Upper lobe of left lung (tissue), 6 donors: ENCODE data around the gene TCL1B. TPM values are rescaled to one million over a fixed set of nuclear protein-coding genes. Genes with fewer than 3 reads are reported as not detected.
A peak's percentile ranks its signal among the peaks of the same experiment; 100 is the strongest.

Experiments
- ATAC-seq, 2 donors: fragments of 200-7000 bp; cut with Tn5 transposase; one replicate each; pipeline ENCODE4 v1.9.1; 2022; ENCODE audit warnings: mild to moderate bottlenecking in 2 of 2, moderate library complexity in 2 of 2; ENCODE audit not compliant: low FRiP score in 2 of 2
- DNase-seq, 2 donors: peaks; one replicate each; pipeline ENCODE4 v3.0.0-alpha.2; 2019 to 2020
- H3K27ac ChIP-seq, 4 donors: fragments of 200-600 bp; sonication (generic); one replicate each; pipeline ENCODE4 v1.5.1; 2016 to 2019
- H3K27me3 ChIP-seq, 4 donors: fragments of 200-600 bp; sonication (generic); one replicate each; pipeline ENCODE4 v1.5.1; 2017 to 2019
- H3K36me3 ChIP-seq, 4 donors: fragments of 200-600 bp; sonication (generic); one replicate each; pipeline ENCODE4 v1.5.1; 2016 to 2019
- H3K4me1 ChIP-seq, 4 donors: fragments of 200-600 bp; sonication (generic); one replicate each; pipeline ENCODE4 v1.5.1; 2018 to 2019
- H3K4me3 ChIP-seq, 4 donors: fragments of 200-600 bp; sonication (generic); one replicate each; pipeline ENCODE4 v1.5.1; 2017 to 2019; ENCODE audit warnings: mild to moderate bottlenecking in 2 of 4, moderate library complexity in 1 of 4
- H3K9me3 ChIP-seq, 4 donors: fragments of 200-600 bp; sonication (generic); one replicate each; pipeline ENCODE4 v1.5.1; 2018 to 2019
- CTCF ChIP-seq, 6 experiments: fragments of 450-650 bp in 4 of 6; fragments of 200-600 bp in 2 of 6; sonication (generic) in 2 of 6; IDR thresholded peaks; one replicate each; pipeline ENCODE4 v1.5.1; 2016 to 2019; ENCODE audit warnings: antibody characterized with exemption in 6 of 6
- EP300 ChIP-seq, 4 donors: sonication (generic); formaldehyde crosslinking; IDR thresholded peaks; one replicate each; pipeline ENCODE4 v1.5.1; 2017; ENCODE audit warnings: antibody characterized with exemption in 4 of 4, control low read depth in 2 of 4
- POLR2A ChIP-seq, 4 donors: fragments of 450-650 bp; IDR thresholded peaks; one replicate each; pipeline ENCODE4 v1.5.1; 2016 to 2017; ENCODE audit warnings: antibody characterized with exemption in 4 of 4, mild to moderate bottlenecking in 2 of 4
- POLR2AphosphoS5 ChIP-seq, 2 donors: sonication (generic); formaldehyde crosslinking; IDR thresholded peaks; one replicate each; pipeline ENCODE4 v1.5.1; 2017; ENCODE audit warnings: antibody characterized with exemption in 2 of 2
- WGBS, 2 donors: methylation state at CpG; one replicate each; pipeline ENCODE4 v1.1.5; 2017 to 2018; 5-methylcytosine and 5-hydroxymethylcytosine counted together
- small RNA-seq, 4 donors: library from RNA; depleted of rRNA; stranded (forward); fragments of <200 nt; gene quantifications; one replicate each; pipeline ENCODE3, GENCODE V24; 2016
- total RNA-seq, 6 donors: library from RNA; depleted of rRNA in 4 of 6; stranded (reverse); fragments of >200 nt in 4 of 6; gene quantifications; one replicate each; pipeline versions ENCODE4 v1.1.0 to v1.2.1, GENCODE V29; 2016 to 2021
- donor health status: DM: no; HTN: no; CAD: no; lungs with moderate emphysema.
- donor health status: DM: no; HTN: yes; CAD: no; lungs with severe emphysema.

Gene TCL1B
- total RNA-seq, 6 donors from 2014 or later = not detected

- H3K27ac ChIP-seq = no peak overlapping the region
Measured at GRCh38 chr14:95739356-95739755, 53.1 kb downstream of the TCL1B start.

DNA sequence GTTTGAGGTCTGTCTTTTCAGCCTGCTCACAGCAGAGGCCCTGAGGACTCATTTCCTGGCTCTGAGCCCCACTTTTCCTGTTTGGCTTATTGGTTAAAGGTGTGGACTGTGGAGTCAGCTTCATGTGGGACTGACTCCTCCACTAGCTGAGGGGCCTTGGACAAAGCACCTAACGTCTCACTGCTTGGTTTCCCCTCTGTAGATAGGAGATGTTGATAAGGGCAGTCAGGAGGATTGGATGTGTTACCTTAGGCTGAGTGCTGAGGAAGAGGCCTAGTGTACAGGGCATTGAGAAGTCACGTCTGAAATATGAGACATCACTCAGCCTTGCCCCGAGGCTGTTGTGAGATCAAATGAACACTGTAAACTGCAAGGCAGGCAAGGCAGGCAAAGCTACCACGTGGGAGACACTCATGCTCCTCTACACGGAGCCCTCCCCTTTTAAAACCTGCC lies 54.8 kb downstream of the TCL1B start:
- H3K4me3 ChIP-seq = no peak overlapping the region

More at GRCh38 chr14:95739356-95739755, 53.1 kb downstream of the TCL1B start:
- WGBS, 2 donors = 82 to 89% methylated on average over 1 of the region's 1 CpG
- H3K4me1 ChIP-seq = no peaks in the 10 kb centered on the region
- no peaks in the 10 kb centered on the region for H3K9me3 ChIP-seq
- no peaks in the 10 kb centered on the region for H3K27me3 ChIP-seq
- TF ChIP-seq CTCF (IDR thresholded peaks at IDR 0.05) = no peak
- no peak for TF ChIP-seq EP300 (IDR thresholded peaks at IDR 0.05)
- TF ChIP-seq POLR2AphosphoS5 (IDR thresholded peaks at IDR 0.05) = no peak
- TF ChIP-seq POLR2A (IDR thresholded peaks at IDR 0.05) = no peak
- no peaks in the 10 kb centered on the region for H3K36me3 ChIP-seq
- H3K4me3 ChIP-seq = no peak overlapping the region
- ATAC-seq (no peak), DNase-seq (no peak)

DNA sequence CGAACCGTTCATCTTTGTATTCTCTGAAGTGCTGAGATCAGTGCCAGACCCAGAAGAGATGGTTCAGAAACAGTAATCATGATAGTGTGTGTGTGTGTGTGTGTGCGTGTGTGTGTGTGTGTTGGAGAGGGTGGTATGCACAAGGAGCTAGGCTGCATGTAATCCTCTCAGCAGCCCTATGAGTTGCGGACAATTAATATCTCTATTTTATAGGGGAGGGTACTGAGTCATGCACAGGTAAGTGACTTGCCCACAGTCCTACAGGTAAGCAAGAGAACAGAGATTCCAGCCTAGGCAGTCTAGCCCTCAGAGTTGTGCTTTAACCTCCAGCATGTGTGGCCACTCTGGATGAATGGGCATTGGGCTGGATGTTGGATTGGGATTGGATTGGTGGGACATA lies 55.6 kb downstream of the TCL1B start:
- Histone ChIP-seq H3K27ac (no peak overlapping the region), H3K36me3 (no peaks in the 10 kb centered on the region), H3K4me3 (no peak overlapping the region), H3K27me3 (no peaks in the 10 kb centered on the region), H3K9me3 (no peaks in the 10 kb centered on the region), H3K4me1 (no peaks in the 10 kb centered on the region)
- no peak for TF ChIP-seq POLR2A (IDR thresholded peaks at IDR 0.05)
- TF ChIP-seq POLR2AphosphoS5 (IDR thresholded peaks at IDR 0.05) = no peak
- no peak for TF ChIP-seq CTCF (IDR thresholded peaks at IDR 0.05)
- TF ChIP-seq EP300 (IDR thresholded peaks at IDR 0.05) = no peak
- no peak for DNase-seq
- no peak for ATAC-seq
- WGBS, 2 donors = 79 to 100% methylated on average over 1 to 4 of the region's 4 CpGs

More for the DNA sequence above, 54.8 kb downstream of the TCL1B start:
- H3K9me3 ChIP-seq = no peaks in the 10 kb centered on the region
- H3K27me3 ChIP-seq = no peaks in the 10 kb centered on the region
- DNase-seq (no peak), ATAC-seq (peak in 1 of 2 donors; percentile 9)
- H3K27ac ChIP-seq = no peak overlapping the region
- no peak for TF ChIP-seq POLR2A (IDR thresholded peaks at IDR 0.05)
- no peak for TF ChIP-seq EP300 (IDR thresholded peaks at IDR 0.05)
- no peak for TF ChIP-seq CTCF (IDR thresholded peaks at IDR 0.05)
- no peak for TF ChIP-seq POLR2AphosphoS5 (IDR thresholded peaks at IDR 0.05)
- H3K4me1 ChIP-seq = no peaks in the 10 kb centered on the region
- WGBS, 2 donors = 13 to 18% methylated on average over 4 to 5 of the region's 5 CpGs
- H3K36me3 ChIP-seq = no peaks in the 10 kb centered on the region

Small RNA genes lying within 50 kb of the gene (small RNA-seq; reads per million reads assigned to genes)
- 0 reads per million in 4 donors for gene RF02193

Other genes starting within 250 kb of the TCL1B start
- 10 to 100 TPM; 15.6 to 38.8 (median 19.0) TPM for gene SYNE3, start 169.8 kb upstream of the TCL1B start, total RNA-seq
- 10 to 100 TPM; 12.6 to 34.8 (median 25.0) TPM for gene GLRX5, start 151.4 kb upstream of the TCL1B start, total RNA-seq
- gene TCL1A, start 27.7 kb downstream of the TCL1B start, total RNA-seq = under 1 TPM in 4 of 6 donors, not detected in 2; 0.20 to 0.69 (median 0.32) TPM
- under 1 TPM in 1 of 6 donors, not detected in 5; 0.10 TPM for gene TUNAR, start 190.4 kb downstream of the TCL1B start, total RNA-seq